ENCODE measurements around the gene FADS6.

FADS6 gene

DNA sequence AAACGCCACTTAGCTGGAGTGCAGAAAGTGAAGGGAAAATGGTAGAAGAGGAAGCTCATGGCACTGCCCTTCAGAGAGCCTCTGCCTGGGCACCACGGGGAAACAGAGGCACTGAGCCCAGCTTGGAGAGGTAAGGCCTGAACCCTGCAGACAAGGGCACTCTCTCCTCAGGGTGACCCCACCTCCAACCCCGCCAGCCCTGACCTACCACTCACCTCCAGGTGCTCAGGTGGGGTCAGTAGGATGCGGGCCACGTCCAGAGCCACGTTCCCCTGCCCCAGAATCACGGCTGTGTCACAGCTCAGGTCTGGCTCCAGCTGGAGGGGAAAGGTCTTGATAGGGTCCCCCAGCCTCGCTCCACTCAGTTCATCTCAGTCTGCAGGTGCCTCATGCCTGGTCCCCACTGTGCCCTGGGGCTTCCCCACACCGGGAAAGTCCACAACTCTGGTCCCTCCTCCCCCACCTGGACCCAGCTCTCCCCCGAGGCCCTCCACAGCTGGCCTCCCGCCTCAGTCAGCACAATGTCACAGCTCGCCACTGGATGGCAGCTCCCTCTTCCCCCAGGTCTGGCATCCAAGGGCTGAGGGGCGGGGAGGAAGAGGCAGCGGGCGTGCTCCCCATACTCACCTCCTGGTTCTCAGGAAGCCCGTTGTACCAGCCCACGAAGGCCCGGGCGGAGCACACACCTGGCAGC lies 27.8 kb downstream of the FADS6 start:
- no peak for DNase-seq

DNA sequence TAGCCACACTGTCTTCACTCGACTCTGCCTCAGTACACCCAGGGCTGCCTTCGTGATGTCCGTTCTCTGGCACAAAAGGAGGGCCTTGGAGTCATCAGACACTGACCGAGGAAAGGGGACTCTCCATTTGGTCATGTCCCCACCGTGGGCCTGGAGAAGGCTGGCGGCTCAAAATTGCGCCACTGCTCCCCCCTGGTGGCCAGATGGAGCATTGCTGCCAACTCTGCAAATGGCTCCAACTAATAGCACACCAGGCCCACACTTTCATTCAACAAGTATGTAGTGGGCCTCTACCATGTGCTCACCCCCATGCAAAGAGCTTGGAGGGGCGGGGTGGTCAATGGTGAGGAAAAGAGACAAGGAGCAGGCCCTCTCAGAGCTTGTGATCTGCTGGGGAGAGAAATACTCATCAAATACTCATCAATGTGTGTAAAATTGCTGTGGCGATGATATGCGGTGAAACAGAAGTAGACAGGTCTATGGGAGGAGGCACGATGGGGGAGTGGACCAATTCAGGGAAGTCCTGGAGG lies 28.5 kb downstream of the FADS6 start:
- peak; percentile 70 for DNase-seq

DNA sequence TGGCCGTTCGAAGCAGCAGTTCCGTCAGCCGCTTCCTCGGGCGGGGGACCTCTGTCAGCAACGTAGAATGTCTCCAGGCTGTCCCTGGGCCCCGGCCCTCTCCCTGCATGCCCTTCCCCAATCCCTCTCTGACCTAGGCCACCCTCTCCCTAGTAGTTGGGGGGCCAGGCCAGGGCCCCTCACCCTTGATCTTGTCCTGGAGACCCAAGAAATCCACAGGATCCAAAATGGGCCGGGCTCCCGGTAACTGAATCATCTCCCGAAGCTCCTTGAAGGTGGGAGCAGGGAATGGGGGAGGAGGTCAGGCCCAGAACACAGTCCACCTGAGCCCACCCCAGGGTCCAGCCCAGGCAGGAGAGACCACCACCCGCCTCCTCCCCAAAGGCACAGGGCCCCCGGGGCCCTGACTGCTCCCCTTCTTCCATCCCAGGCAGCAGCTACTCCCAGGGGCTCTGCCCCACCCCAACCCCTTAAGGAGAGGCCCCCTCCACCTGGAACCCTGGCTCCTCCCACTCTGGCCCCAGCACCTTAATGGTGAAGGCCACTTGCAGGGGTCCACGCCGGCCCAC lies 29.1 kb downstream of the FADS6 start:
- DNase-seq, result no peak

DNA sequence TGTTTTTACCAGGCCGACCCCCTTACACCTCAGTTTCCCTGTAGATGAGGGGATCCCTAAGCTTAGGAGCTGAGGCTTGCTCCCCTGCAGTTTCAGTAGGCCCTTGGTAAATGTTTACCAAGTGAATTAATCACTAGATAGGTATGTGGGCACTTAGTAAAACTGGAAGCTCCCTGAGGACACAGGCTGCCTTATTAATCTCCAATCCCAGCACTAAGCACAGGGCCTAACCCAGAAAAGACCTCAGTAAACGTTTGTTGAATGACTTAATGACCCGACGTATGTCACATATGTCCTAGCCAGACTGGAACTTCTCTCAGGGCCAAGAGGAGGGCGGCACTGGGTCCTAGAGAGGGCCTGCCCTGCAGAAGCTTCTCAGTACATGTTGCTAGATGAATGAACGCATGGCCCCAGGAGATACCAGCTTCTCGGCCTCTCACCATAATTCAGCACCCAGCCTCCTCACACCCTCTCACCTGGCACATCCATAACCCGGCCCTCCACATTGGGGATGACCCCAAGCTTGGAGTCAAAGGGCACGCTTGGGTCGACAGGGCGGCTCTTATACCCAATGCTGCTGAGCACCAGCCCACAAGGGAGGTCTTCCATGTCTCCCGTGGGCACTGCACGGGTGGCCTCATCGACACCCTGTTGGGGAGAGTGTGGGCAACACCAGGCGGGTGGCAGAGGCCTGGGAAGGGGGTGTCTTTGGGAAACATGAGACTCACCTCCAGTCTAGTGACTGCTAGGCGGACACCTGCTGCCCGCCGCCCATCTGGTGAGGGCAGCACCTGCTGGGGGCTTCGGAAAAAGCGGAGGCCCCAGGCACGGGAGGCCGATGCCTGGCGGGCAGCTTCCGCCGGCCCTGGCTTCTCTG lies 29.8 kb downstream of the FADS6 start:
- no peak for DNase-seq

DNA sequence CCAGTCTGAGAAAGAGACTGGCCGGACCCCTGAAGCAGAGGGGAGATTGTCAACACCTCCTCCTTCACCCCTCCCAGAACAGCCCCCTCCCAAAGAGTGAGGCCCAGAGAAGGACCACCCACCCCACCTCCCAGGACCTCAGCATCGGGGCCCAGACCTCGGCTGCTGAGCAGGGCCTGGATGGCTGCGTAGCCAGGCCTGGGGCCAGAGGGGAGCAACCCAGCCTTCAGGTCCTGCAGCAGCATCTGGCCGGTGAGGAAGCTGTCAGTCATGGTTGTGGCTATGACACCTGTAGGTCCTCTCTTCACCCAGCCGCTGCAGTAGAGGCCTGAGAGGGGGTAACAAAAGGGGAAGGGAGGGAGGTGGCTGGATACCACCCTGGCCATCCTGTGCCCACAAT lies 30.5 kb downstream of the FADS6 start:
- no peak for DNase-seq

DNA sequence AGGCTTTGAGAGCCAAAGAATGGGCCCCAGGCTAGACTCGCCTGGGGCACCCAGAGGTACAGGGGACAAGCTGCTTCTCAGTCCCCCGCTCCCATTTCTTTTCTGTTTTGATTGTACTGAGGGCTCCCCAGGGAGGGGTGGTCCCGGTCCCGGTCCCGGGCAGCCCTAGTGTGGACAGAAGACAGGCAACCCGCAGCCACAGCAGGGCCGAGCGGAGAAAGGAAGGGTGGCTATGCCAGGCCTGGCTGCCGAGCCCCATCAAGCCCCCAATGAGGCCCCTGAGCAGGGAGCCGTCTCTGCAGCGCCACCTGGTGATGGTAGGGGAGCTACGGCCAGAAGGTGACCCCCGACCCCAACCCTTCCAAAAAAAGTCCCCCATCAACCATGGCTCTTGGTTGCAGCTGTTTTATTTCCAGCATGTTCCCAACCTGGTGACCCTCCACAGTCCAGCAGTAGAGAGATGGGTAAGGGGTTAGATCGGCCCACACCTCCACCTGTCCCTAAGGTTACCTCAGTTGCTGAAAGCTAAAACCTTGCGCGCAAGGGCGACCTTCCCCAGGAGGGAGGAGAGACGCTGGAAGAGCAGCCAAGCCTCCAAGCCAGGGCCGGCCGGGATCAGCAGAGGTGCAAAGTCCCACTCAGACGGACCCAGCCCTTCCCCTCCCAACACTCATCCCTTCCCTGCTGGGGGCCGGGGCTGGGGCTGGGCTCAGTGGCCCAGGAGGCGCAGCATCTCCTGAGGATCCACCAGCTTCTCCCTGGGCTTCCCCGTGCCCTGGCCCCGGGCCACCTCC lies 31.1 kb downstream of the FADS6 start:
- peak; percentile 73 for DNase-seq

DNA sequence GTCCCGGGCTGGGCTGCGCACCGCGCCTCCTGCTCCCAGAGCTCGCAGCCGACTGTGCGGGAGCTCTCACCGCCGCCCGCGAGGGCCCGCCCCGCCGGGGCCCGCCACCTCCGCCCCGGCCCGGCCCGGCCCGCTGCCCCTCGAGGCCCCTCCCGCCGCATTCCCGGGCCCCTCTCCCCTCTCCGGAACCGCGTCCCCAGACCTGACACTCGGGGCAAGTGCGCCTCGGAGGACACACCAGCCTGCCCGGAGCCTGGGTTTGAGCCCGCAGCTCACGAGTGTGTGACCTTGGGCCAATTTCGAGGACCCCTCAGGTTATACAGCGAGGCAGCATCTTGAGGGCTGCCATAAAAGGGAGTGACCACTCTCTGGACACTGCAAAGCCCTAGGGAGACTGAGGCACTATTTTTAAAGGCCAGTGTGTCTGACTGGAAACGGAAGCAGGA lies 31.7 kb downstream of the FADS6 start:
- DNase-seq, result no peak

DNA sequence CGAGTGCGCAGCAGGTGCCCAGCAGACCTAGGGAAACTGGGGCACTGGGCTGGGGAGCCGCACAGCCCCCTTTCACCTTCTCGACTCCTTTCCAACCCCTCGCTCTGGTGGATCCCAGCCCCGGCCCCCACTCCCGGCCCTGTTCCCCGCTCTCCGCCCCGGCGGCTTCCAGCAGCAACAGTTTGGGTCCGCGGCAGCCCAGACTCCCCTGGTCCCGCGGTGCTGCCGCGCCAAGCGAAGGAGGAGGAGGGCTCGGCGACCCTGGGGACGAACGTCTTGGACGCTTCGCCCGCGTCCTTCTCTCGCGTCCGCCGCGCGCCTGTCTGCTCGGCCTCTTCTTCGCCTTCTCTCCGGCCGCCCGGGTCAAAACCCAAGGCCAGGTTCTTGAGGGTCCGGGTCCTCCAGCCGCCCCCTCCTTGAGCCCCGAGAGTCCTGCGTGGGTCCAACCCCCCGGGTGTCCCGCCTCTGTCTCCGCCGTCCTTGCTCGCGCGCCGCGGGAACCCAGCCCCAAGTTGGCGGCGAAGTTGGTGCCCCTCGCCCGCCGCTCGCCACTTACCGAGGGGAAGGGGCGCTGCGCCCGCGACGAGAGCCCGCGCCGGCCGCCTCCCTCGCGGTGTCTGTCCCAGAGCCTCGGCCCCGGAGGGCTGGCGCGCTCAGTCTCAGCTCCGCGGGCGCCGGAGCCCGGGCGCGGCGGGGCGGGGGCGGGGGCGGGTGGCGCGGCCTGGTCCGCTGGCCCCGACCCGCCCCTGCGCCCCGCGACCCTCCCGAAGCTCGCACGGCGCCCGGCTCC lies 32.4 kb downstream of the FADS6 start:
- no peak for DNase-seq

DNA sequence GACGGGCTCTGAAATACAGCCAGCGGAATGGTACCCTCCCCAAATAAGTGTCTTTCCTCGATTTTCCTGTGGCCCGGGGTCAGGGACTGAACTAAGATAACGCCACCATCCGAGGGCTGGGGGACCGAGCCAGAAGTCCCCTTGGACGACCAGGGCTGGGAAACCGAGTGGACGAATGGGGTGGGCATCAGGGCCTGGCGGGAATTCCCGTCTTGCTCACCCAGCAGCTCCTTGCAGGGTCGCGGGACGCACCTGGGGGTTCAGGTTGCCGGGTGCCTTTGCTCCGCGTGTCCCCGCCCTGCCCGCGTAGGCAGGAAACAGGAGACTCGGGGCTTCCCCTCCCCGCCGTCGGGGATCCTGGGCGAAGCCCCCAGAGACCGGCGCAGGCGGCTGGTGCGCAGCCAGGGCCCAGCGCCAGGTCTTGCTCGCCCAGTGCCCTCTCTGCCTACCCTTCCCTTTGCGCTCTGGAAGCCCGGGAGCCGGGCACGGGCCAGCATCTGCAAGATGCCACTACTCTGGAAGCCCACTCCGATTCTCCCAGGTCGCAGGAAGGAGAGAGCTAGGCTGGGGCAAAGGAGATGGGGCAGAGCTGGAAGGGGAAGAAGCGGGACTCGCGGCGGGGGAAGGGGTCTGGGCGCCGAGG lies 33.1 kb downstream of the FADS6 start:
- DNase-seq, result no peak

DNA sequence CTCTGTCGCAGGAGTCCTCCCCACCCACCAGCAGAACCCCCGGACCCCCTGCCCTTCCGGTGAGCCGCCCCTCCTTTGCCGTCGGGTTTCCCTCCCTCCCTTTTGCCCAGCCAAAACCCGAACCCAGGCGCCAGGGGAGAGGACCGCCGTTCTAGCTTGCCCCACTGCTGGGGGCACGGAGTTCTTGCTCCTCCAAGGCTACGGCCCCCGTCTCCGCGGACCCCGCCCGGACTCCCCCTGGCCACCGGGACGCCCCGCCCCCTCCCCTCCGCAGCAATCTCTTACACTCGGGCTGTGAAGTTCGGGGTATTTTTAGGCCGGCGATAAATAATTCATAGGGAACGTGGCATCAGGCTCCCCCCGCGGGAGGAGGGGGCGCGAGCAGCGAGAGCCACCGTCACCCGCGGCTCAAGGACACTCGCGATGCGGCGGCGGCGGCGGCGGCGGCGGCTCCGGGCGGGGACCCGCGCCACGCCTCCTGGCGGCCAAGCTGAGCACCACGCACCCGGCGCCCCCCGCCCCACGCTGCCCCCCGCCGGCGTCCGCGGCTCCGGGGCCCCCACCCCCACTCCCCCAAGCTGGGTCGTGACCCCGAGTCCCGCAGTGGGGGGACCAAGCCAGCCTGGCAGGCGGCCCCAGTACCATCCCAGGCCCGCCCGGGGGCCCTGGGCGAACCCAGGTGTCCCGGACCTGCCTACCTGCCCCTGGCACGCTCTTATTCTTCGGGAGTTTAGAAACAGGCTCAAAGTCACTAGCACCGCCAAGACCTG lies 33.8 kb downstream of the FADS6 start, which contains the start of gene GRIN2C:
Gene GRIN2C, minus strand, starts transcription at position 427 of the 770 bp plus-strand sequence. CDS start 4,793 bp downstream, outside the sequence.
- peak; percentile 24 for DNase-seq

DNA sequence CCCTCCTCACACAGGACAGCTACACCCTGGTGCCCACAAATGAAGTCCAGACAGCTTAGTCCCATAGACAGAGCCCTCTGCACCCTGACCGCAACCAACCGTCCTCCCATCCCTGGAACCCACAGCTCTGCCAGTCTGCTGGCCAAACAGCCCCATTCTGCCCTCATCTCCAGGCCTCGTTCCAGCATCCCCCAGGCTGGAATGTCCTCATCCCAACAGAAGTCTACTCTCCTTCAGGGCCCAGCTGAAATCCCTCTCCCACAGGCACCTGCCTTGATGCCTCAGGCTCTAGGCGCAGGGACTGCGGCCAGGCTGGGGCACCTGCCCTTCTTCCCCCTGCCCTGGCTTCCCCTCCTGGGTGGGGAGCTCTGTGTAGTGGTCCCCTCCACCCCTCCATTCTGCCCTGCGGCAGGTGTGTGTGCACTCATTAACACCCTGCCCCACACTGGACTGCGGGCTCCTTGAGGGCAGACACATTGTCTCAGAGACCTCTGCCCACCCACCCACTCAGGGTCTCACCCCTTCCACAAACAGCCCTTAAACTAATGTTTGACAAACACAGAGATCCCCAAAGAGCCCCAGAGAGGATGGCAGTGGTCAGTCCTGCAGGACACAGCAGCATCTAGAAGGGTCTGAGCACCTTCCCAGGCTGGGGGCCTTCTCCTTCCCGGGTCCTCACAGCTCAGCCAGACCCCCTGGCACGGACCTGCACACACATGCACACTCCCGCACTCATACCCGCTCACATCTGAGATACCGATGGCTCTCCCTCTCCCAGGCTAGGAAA lies 34.6 kb downstream of the FADS6 start:
- no peak for DNase-seq

DNA sequence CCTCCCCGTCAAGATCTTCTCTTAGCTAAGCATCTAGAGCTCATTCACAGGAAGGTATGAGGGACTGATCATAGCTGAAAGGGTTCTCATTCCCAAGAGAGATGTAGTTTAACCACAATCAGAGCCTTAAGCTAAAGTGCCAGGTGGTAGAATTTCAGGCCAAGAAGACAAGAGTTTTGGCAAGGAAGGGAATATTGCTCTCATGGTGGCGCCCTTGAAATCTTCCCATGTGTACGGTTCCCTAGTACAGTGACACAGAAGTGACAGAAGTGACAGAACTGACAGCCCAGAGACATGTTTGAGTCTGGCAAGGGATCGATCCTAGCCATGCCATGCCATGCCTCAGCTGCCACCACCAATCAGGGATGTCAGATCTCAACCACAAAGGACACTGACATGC lies 36.2 kb downstream of the FADS6 start:
- no peak for DNase-seq

DNA sequence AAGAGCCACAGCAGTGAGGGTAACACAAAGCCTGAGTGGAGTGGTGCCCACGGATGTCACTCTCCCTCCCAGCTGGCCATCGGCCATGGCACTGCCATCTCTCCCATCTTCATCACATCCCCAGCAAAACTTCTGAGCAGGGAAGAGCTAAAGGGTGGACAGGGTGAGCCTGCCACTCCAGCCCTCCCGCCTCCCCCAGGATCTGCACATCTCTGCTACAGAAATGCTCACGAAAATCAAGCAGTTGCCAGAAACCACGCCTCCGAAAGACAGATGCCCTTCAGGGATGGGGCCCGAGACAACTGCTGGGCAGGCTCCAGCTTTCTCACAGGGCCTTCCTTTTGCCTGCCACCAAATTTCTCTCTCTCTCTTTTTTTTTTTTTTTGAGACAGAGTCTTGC lies 37.3 kb downstream of the FADS6 start:
- DNase-seq, result no peak

DNA sequence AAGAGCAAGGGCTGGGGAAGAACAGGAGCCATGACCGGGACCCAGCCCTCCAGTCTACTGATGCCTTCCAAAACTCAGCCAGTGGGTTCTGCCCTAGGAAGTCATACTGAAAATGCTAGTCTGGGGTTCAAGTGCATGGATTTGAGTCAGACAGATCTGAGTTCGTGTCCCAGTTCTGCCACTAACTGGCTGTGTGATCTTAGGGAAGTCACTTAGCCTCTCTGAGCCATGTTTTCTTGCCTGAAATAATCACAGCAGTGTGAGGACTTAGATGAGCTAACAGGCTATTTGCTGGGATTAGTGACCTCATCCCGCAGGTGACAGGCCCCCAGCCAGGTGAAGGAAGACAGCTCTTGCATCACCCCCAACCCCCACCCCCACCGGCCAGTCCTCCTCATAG lies 38.1 kb downstream of the FADS6 start:
- DNase-seq, result no peak

DNA sequence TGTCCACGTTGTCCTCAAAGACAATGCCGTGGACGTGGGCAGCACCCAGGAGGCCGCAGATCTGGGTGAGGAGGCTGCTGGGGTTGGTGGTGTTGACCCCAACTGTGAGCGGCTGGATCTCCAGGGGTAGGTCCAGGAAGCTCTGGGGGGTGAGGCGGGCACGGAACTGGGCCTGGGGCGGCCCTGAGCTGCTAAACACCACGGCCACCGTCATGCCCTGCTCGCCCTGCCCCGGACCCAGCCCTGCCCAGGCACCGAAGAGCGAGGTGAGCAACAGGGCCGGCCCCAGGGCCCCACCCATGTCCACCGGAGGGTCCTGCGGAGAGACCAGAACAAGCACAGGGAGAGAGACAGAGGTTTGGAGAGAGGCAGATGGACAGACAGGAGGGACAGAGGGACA lies 38.6 kb downstream of the FADS6 start:
- no peak for DNase-seq

DNA sequence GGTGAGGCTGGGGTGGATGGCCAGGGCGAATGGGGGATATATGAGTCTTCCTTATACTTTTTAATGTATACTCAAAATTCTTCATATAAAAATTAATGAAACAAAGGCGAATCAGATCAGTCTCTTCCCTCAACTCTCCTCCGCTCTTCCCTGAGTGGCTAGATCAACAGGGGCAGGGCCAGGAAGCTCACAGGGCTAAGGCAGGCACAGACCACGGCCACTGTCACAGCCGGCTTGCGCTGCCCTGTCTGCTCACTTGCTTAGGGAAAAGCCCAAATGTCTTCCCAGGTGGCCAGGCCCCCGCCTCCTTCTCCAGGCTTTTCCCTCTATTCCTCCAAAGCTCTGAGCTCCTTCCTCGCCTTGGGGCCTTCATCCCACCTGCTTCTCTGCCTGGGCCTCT lies 39.8 kb downstream of the FADS6 start:
- no peak for DNase-seq

DNA sequence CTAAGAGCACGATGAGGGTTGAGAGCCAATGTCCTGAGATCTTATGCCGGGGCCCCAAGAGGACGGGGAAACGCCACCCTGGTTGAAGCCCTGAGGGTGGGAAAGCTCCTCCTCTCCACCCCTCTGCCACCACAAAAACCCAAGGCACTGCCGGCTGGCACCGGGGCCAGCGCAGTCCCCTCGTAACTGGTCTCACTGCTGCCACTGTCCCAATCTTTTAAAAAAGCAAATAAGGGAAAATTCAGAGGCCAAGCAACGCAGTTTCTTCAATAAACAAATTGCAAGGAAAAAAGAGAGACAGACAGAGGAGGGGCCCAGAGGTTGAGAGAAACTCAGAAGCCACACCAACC lies 40.4 kb downstream of the FADS6 start:
- no peak for DNase-seq

DNA sequence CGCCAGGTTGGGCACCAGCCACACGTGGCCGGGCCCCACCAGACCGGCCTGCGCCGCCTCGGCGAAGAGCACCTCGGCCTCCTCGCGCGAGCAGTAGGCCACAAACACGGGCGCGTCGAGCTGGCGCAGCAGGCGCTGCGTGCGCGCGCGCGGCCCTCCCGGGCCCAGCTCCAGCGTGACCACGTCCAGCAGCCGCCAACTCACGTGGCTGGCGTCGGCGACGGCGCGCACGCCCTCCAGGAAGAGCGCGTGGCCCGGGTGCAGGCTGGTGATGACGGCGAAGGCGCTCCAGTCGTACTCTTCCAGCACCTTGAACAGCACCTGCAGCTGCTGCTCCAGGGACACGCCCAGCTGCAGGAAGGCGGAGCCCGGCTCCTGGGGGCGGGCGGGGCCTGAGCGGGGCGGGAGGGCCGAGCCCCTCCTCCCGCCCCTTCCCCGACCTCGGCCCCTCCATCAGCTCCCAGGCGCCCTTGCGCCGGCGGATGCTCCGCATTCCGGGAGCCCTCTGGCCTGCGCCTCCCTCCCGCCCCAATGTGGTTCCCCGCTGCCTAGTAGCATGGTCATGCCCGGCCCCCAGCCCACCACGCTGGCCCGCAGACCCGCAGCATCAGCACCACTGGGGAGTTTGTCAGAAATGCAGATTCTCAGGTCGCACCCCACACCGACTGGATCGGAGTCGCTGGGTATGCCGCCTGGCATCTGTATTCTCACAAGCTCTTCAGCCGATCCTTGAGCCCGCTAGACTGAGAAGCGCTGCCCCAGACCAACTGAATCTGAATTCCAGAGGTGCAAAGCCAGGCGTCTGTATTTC lies 41.0 kb downstream of the FADS6 start:
- DNase-seq, result peak; percentile 63

Measured in activated CD4-positive, alpha-beta T cell treated with anti-CD3 and anti-CD28 coated beads, Interleukin-2, amount 50 U/mL, for 1 hour (primary cell).